RWPE2 (cell line): ENCODE measurements around the gene NSMCE3.
"Not testable (repeated sequence)": the region's sequence is repeated elsewhere in the genome, so short reads cannot be mapped to it uniquely, and the experiment has no call there.

Experiments used
- ATAC-seq: fragments of 200-7000 bp; cut with Tn5 transposase; 3 replicates; pipeline ENCODE4 v1.9.1; 2021; ENCODE audit warnings: low read depth
- DNase-seq: peaks from one replicate; pipeline ENCODE4 v3.0.0-alpha.2; 2020; ENCODE audit warnings: low spot score
- H3K27ac ChIP-seq: fragments of 450-650 bp; 2 replicates; pipeline ENCODE4 v1.5.1; 2017; ENCODE audit warnings: mild to moderate bottlenecking; ENCODE audit not compliant: poor library complexity, severe bottlenecking
- H3K27me3 ChIP-seq: fragments of 250-450 bp; sonication (Bioruptor Pico); 2 replicates; pipeline ENCODE4 v1.5.1; 2021; ENCODE audit warnings: mild to moderate bottlenecking, moderate library complexity; ENCODE audit not compliant: insufficient read depth, poor library complexity, severe bottlenecking
- H3K36me3 ChIP-seq: fragments of 250-450 bp; sonication (Bioruptor Pico); 2 replicates; pipeline ENCODE4 v1.5.1; 2020; ENCODE audit warnings: low read depth, mild to moderate bottlenecking, moderate library complexity
- H3K4me1 ChIP-seq: fragments of 250-450 bp; sonication (Bioruptor Pico); 2 replicates; pipeline ENCODE4 v1.5.1; 2021; ENCODE audit warnings: mild to moderate bottlenecking, moderate library complexity; ENCODE audit not compliant: insufficient read depth, poor library complexity, severe bottlenecking
- H3K4me3 ChIP-seq: fragments of 250-450 bp; sonication (Bioruptor Pico); 2 replicates; pipeline ENCODE4 v1.5.1; 2021; ENCODE audit warnings: mild to moderate bottlenecking, moderate library complexity; ENCODE audit not compliant: severe bottlenecking
- H3K9me3 ChIP-seq: fragments of 250-450 bp; sonication (Bioruptor Pico); 2 replicates; pipeline ENCODE4 v1.5.1; 2021; ENCODE audit warnings: mild to moderate bottlenecking, moderate library complexity; ENCODE audit not compliant: severe bottlenecking
- CTCF ChIP-seq: fragments of 450-650 bp; IDR thresholded peaks from one replicate; pipeline ENCODE4 v1.5.1; 2017; ENCODE audit warnings: mild to moderate bottlenecking, moderate library complexity; ENCODE audit not compliant: poor library complexity, severe bottlenecking

NSMCE3 gene

GRCh38 chr15:29224235-29224986 is 45.2 kb downstream of the NSMCE3 start:
- not testable (repeated sequence) for ATAC-seq, DNase-seq, H3K36me3 ChIP-seq, H3K4me3 ChIP-seq, H3K4me1 ChIP-seq, H3K9me3 ChIP-seq, H3K27ac ChIP-seq
- H3K27me3 ChIP-seq = peaks cover 22% of the 10 kb centered on the region

- no peak overlapping the region for H3K27ac ChIP-seq
- ATAC-seq (0 out of 3 replicates have a peak, but pooled peaks have one; percentile 20), DNase-seq (no peak)
- H3K4me1 ChIP-seq = no peaks in the 10 kb centered on the region
- H3K9me3 ChIP-seq = no peaks in the 10 kb centered on the region
- H3K36me3 ChIP-seq = no peaks in the 10 kb centered on the region
- no peak overlapping the region for H3K4me3 ChIP-seq
- H3K27me3 ChIP-seq = peaks cover 14% of the 10 kb centered on the region
- TF ChIP-seq CTCF = no peak
Measured at GRCh38 chr15:29223640-29224039, 46.0 kb downstream of the NSMCE3 start.

- no peaks in the 10 kb centered on the region for H3K4me1 ChIP-seq
- DNase-seq (no peak), ATAC-seq (no peak)
- no peak for TF ChIP-seq CTCF
- no peak overlapping the region for H3K27ac ChIP-seq
- H3K9me3 ChIP-seq = no peaks in the 10 kb centered on the region
- no peaks in the 10 kb centered on the region for H3K36me3 ChIP-seq
- peaks cover 7% of the 10 kb centered on the region for H3K27me3 ChIP-seq
- H3K4me3 ChIP-seq = no peak overlapping the region
Measured at GRCh38 chr15:29222129-29222853, 47.3 kb downstream of the NSMCE3 start.

- H3K4me1 ChIP-seq = no peaks in the 10 kb centered on the region
- H3K27me3 ChIP-seq = peaks cover 11% of the 10 kb centered on the region
- H3K4me3 ChIP-seq = no peak overlapping the region
- no peak overlapping the region for H3K27ac ChIP-seq
- H3K9me3 ChIP-seq = no peaks in the 10 kb centered on the region
- no peak for ATAC-seq
- TF ChIP-seq CTCF = no peak
- DNase-seq = no peak
- H3K36me3 ChIP-seq = no peaks in the 10 kb centered on the region
Measured at GRCh38 chr15:29220852-29221251, 48.8 kb downstream of the NSMCE3 start.

GRCh38 chr15:29216955-29217354 is 52.7 kb downstream of the NSMCE3 start:
- ATAC-seq = no peak
- Histone ChIP-seq H3K4me3 (no peak overlapping the region), H3K36me3 (no peaks in the 10 kb centered on the region), H3K4me1 (no peaks in the 10 kb centered on the region), H3K27ac (no peak overlapping the region), H3K9me3 (no peaks in the 10 kb centered on the region), H3K27me3 (peaks cover 15% of the 10 kb centered on the region)
- no peak for DNase-seq
- no peak for TF ChIP-seq CTCF
